ENCODE measurements around the gene KLRC4. TPM values are rescaled to one million over a fixed set of nuclear protein-coding genes. Genes with fewer than 3 reads are reported as not detected.
A peak's percentile ranks its signal among the peaks of the same experiment; 100 is the strongest.
"Not testable (repeated sequence)": the region's sequence is repeated elsewhere in the genome, so short reads cannot be mapped to it uniquely, and the experiment has no call there.

KLRC4 gene
- total RNA-seq (1.3 TPM), polyA plus RNA-seq (0.57 TPM)
- long read RNA-seq, donor 1, result 0 reads
- long read RNA-seq, donor 2, result 0 reads
- long read RNA-seq, donor 3, result 0 reads
- long read RNA-seq, donor 4, result 0 reads
- long read RNA-seq, donor 5, partial matches to known transcripts, result 0 of 1 reads
- long read RNA-seq, donor 5, other reads (novel, unspliced or antisense), result 0 of 1 reads
- long read RNA-seq, donor 6, result 0 reads
- long read RNA-seq, donor 7, partial matches to known transcripts, result 0 of 1 reads
- long read RNA-seq, donor 7, other reads (novel, unspliced or antisense), result 0 of 1 reads
- long read RNA-seq, donor 8, result 0 reads
- long read RNA-seq, donor 9, result 0 reads
- long read RNA-seq, donor 10, partial matches to known transcripts, result 0 of 1 reads
- long read RNA-seq, donor 10, other reads (novel, unspliced or antisense), result 0 of 1 reads

GRCh38 chr12:10409392-10409791 lies at the start of gene KLRC4:
KLRC4 (minus strand) TSS chr12:10409757; CDS start chr12:10409575, 182 bp downstream.
- Histone ChIP-seq H3K4me1 (ENCODE audit: control insufficient read depth in 2 of 2, insufficient read depth in 2 of 2, low read length in 2 of 2) (peaks cover 0 to 4% of the 10 kb centered on the region in 2 donors), H3K27me3 (ENCODE audit: control insufficient read depth in 2 of 2, insufficient read depth in 1 of 2, low read length in 1 of 2) (no peaks in the 10 kb centered on the region), H3K27ac (ENCODE audit: low read depth in 1 of 2, low read length in 1 of 2) (no peak within 1 kb of the TSS), H3K9me3 (ENCODE audit: control insufficient read depth in 2 of 2, insufficient read depth in 1 of 2, low read length in 1 of 2) (no peaks in the 10 kb centered on the region), H3K4me3 (ENCODE audit: low read length in 2 of 2) (peak within 1 kb of the TSS in 1 of 2 donors; percentile 17), H3K36me3 (ENCODE audit: control insufficient read depth in 2 of 2, insufficient read depth in 2 of 2, low read length in 1 of 2) (no peaks in the 10 kb centered on the region)
- 15% methylated on average over 1 of the region's 1 CpG for WGBS
- DNase-seq (ENCODE audit: low read depth in 6 of 9, low spot score in 9 of 9), result peak in 8 of 9 donors; percentile 29 to 84 (median 53)

GRCh38 chr12:10457760-10458159 lies 48.2 kb upstream of the KLRC4 start:
- H3K27me3 ChIP-seq (ENCODE audit: control insufficient read depth in 2 of 2, insufficient read depth in 1 of 2, low read length in 1 of 2), result no peaks in the 10 kb centered on the region
- peaks cover 0 to 7% of the 10 kb centered on the region in 2 donors for H3K9me3 ChIP-seq (ENCODE audit: control insufficient read depth in 2 of 2, insufficient read depth in 1 of 2, low read length in 1 of 2)
- no peak overlapping the region for H3K4me3 ChIP-seq (ENCODE audit: low read length in 2 of 2)
- DNase-seq (ENCODE audit: low read depth in 6 of 9, low spot score in 9 of 9), result no peak
- no peaks in the 10 kb centered on the region for H3K36me3 ChIP-seq (ENCODE audit: control insufficient read depth in 2 of 2, insufficient read depth in 2 of 2, low read length in 1 of 2)
- H3K27ac ChIP-seq (ENCODE audit: low read depth in 1 of 2, low read length in 1 of 2), result no peak overlapping the region
- 97% methylated on average over 3 of the region's 3 CpGs for WGBS
- no peaks in the 10 kb centered on the region for H3K4me1 ChIP-seq (ENCODE audit: control insufficient read depth in 2 of 2, insufficient read depth in 2 of 2, low read length in 2 of 2)

- H3K9me3 ChIP-seq (ENCODE audit: control insufficient read depth in 2 of 2, insufficient read depth in 1 of 2, low read length in 1 of 2), result peaks cover 0 to 7% of the 10 kb centered on the region in 2 donors
- no peak for DNase-seq (ENCODE audit: low read depth in 6 of 9, low spot score in 9 of 9)
- 98% methylated on average over 2 of the region's 2 CpGs for WGBS
Measured at GRCh38 chr12:10456856-10457255, 47.3 kb upstream of the KLRC4 start.

GRCh38 chr12:10455766-10456165 lies 46.2 kb upstream of the KLRC4 start:
- Histone ChIP-seq H3K36me3 (ENCODE audit: control insufficient read depth in 2 of 2, insufficient read depth in 2 of 2, low read length in 1 of 2) (no peaks in the 10 kb centered on the region), H3K27me3 (ENCODE audit: control insufficient read depth in 2 of 2, insufficient read depth in 1 of 2, low read length in 1 of 2) (no peaks in the 10 kb centered on the region), H3K4me3 (ENCODE audit: low read length in 2 of 2) (no peak overlapping the region), H3K4me1 (ENCODE audit: control insufficient read depth in 2 of 2, insufficient read depth in 2 of 2, low read length in 2 of 2) (no peaks in the 10 kb centered on the region), H3K9me3 (ENCODE audit: control insufficient read depth in 2 of 2, insufficient read depth in 1 of 2, low read length in 1 of 2) (peaks cover 0 to 7% of the 10 kb centered on the region in 2 donors), H3K27ac (ENCODE audit: low read depth in 1 of 2, low read length in 1 of 2) (no peak overlapping the region)
- no peak for DNase-seq (ENCODE audit: low read depth in 6 of 9, low spot score in 9 of 9)
- 99% methylated on average over 1 of the region's 1 CpG for WGBS

More at GRCh38 chr12:10456856-10457255, 47.3 kb upstream of the KLRC4 start:
- H3K36me3 ChIP-seq (ENCODE audit: control insufficient read depth in 2 of 2, insufficient read depth in 2 of 2, low read length in 1 of 2), result no peaks in the 10 kb centered on the region
- no peaks in the 10 kb centered on the region for H3K4me1 ChIP-seq (ENCODE audit: control insufficient read depth in 2 of 2, insufficient read depth in 2 of 2, low read length in 2 of 2)
- H3K4me3 ChIP-seq (ENCODE audit: low read length in 2 of 2), result no peak overlapping the region
- H3K27me3 ChIP-seq (ENCODE audit: control insufficient read depth in 2 of 2, insufficient read depth in 1 of 2, low read length in 1 of 2), result no peaks in the 10 kb centered on the region
- H3K27ac ChIP-seq (ENCODE audit: low read depth in 1 of 2, low read length in 1 of 2), result no peak overlapping the region

GRCh38 chr12:10454531-10454930 lies 45.0 kb upstream of the KLRC4 start:
- Histone ChIP-seq H3K27me3 (ENCODE audit: control insufficient read depth in 2 of 2, insufficient read depth in 1 of 2, low read length in 1 of 2) (no peaks in the 10 kb centered on the region), H3K36me3 (ENCODE audit: control insufficient read depth in 2 of 2, insufficient read depth in 2 of 2, low read length in 1 of 2) (no peaks in the 10 kb centered on the region), H3K27ac (ENCODE audit: low read depth in 1 of 2, low read length in 1 of 2) (no peak overlapping the region), H3K9me3 (ENCODE audit: control insufficient read depth in 2 of 2, insufficient read depth in 1 of 2, low read length in 1 of 2) (peaks cover 0 to 7% of the 10 kb centered on the region in 2 donors), H3K4me1 (ENCODE audit: control insufficient read depth in 2 of 2, insufficient read depth in 2 of 2, low read length in 2 of 2) (no peaks in the 10 kb centered on the region), H3K4me3 (ENCODE audit: low read length in 2 of 2) (no peak overlapping the region)
- no peak for DNase-seq (ENCODE audit: low read depth in 6 of 9, low spot score in 9 of 9)
- 93% methylated on average over 1 of the region's 1 CpG for WGBS

- Histone ChIP-seq H3K36me3 (ENCODE audit: control insufficient read depth in 2 of 2, insufficient read depth in 2 of 2, low read length in 1 of 2) (no peaks in the 10 kb centered on the region), H3K27me3 (ENCODE audit: control insufficient read depth in 2 of 2, insufficient read depth in 1 of 2, low read length in 1 of 2) (no peaks in the 10 kb centered on the region), H3K27ac (ENCODE audit: low read depth in 1 of 2, low read length in 1 of 2) (no peak within 1 kb of the TSS), H3K4me1 (ENCODE audit: control insufficient read depth in 2 of 2, insufficient read depth in 2 of 2, low read length in 2 of 2) (no peaks in the 10 kb centered on the region), H3K9me3 (ENCODE audit: control insufficient read depth in 2 of 2, insufficient read depth in 1 of 2, low read length in 1 of 2) (peaks cover 0 to 7% of the 10 kb centered on the region in 2 donors), H3K4me3 (ENCODE audit: low read length in 2 of 2) (no peak within 1 kb of the TSS)
- DNase-seq (ENCODE audit: low read depth in 6 of 9, low spot score in 9 of 9), result no peak
- WGBS, result 73% methylated on average over 2 of the region's 2 CpGs
Measured at GRCh38 chr12:10453156-10453555, 43.6 kb upstream of the KLRC4 start, which contains the start of gene KLRC1. KLRC1 (minus strand) TSS chr12:10453377; CDS start chr12:10451156, 2,221 bp downstream.

GRCh38 chr12:10448236-10448635 lies 38.7 kb upstream of the KLRC4 start:
- no peak overlapping the region for H3K4me3 ChIP-seq (ENCODE audit: low read length in 2 of 2)
- over 99% methylated on average over 4 of the region's 4 CpGs for WGBS
- no peak overlapping the region for H3K27ac ChIP-seq (ENCODE audit: low read depth in 1 of 2, low read length in 1 of 2)
- H3K36me3 ChIP-seq (ENCODE audit: control insufficient read depth in 2 of 2, insufficient read depth in 2 of 2, low read length in 1 of 2), result no peaks in the 10 kb centered on the region
- H3K9me3 ChIP-seq (ENCODE audit: control insufficient read depth in 2 of 2, insufficient read depth in 1 of 2, low read length in 1 of 2), result no peaks in the 10 kb centered on the region
- DNase-seq (ENCODE audit: low read depth in 6 of 9, low spot score in 9 of 9), result no peak
- H3K4me1 ChIP-seq (ENCODE audit: control insufficient read depth in 2 of 2, insufficient read depth in 2 of 2, low read length in 2 of 2), result no peaks in the 10 kb centered on the region
- H3K27me3 ChIP-seq (ENCODE audit: control insufficient read depth in 2 of 2, insufficient read depth in 1 of 2, low read length in 1 of 2), result no peaks in the 10 kb centered on the region

- H3K27ac ChIP-seq (ENCODE audit: low read depth in 1 of 2, low read length in 1 of 2); H3K27me3 ChIP-seq (ENCODE audit: control insufficient read depth in 2 of 2, insufficient read depth in 1 of 2, low read length in 1 of 2); H3K36me3 ChIP-seq (ENCODE audit: control insufficient read depth in 2 of 2, insufficient read depth in 2 of 2, low read length in 1 of 2); H3K4me1 ChIP-seq (ENCODE audit: control insufficient read depth in 2 of 2, insufficient read depth in 2 of 2, low read length in 2 of 2); H3K4me3 ChIP-seq (ENCODE audit: low read length in 2 of 2); DNase-seq (ENCODE audit: low read depth in 6 of 9, low spot score in 9 of 9); H3K9me3 ChIP-seq (ENCODE audit: control insufficient read depth in 2 of 2, insufficient read depth in 1 of 2, low read length in 1 of 2): not testable (repeated sequence)
- WGBS, result 85% methylated on average over 5 of the region's 5 CpGs
Measured at GRCh38 chr12:10446052-10446451, 36.5 kb upstream of the KLRC4 start.

GRCh38 chr12:10441144-10441543 lies 31.6 kb upstream of the KLRC4 start:
- not testable (repeated sequence) for H3K27me3 ChIP-seq (ENCODE audit: control insufficient read depth in 2 of 2, insufficient read depth in 1 of 2, low read length in 1 of 2); H3K4me3 ChIP-seq (ENCODE audit: low read length in 2 of 2); H3K4me1 ChIP-seq (ENCODE audit: control insufficient read depth in 2 of 2, insufficient read depth in 2 of 2, low read length in 2 of 2); DNase-seq (ENCODE audit: low read depth in 6 of 9, low spot score in 9 of 9); H3K36me3 ChIP-seq (ENCODE audit: control insufficient read depth in 2 of 2, insufficient read depth in 2 of 2, low read length in 1 of 2); H3K9me3 ChIP-seq (ENCODE audit: control insufficient read depth in 2 of 2, insufficient read depth in 1 of 2, low read length in 1 of 2); H3K27ac ChIP-seq (ENCODE audit: low read depth in 1 of 2, low read length in 1 of 2)
- WGBS, result 98% methylated on average over 8 of the region's 8 CpGs

All from thymus (tissue), 14 donors.